Epidermal melanocyte (primary cell): ENCODE results near the gene SCTR.

Source experiments
- DNase-seq: peaks from one replicate; pipeline ENCODE4 v3.0.0; 2011; ENCODE audit warnings: low spot score; ENCODE audit not compliant: insufficient read length

The SCTR gene

DNA sequence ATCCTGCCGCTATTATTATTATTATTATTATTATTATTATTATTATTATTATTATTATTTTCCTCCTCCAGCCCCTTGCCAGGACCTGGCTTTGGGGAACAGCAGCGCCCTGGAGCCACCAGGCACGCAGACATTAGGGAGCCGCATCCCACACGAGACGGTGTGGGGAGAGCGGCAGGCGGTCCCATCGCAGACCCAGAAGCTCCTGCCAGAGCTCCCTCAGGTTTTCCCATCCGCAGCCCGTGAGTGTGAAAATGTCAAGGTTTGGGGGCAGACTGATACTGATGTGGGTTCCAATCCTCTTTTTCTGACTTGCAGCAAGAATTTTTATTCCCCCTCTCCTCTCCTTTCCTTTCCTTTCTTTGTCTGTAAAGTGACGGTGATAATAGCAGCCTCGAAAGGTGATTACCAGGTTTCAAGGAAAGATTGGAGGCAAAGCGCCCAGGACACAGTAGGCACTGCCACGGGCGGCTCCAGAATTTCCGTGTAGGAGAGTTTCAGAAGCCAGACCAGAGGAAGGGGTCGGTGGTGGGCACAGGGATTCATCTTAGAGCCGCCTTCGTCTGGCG is 816 bp downstream of the SCTR start:
- no peak for DNase-seq

GRCh38 chr2:119522671-119523070 is 1.6 kb downstream of the SCTR start:
- no peak for DNase-seq

DNA sequence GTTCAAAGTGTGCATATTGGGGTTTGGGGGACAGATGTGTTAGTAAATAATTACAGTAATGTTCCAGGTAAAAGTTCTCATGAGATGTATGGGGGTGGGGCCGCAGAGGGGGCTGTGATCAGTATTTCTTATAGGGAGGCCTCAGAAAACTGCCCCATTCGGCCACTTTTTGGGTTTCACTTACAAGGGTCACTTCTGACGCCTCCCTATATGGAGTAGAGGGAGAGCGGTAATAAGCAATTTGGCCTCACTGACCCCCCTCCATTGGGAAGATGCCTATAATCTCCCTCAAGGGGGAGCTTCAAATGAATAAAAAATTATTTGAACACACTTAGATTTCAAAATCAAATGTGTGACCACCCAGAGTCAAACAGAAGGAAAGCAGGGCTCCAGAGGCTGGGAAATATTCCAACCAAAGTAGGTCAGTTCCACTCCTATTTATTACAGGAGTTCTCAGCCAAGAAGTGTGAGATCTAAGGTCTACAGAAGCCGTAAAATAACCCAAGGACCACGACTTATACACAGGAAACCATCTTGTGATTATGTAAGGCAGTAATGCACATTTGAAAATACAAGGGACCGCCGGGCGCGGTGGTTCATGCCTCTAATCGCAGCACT is 2.7 kb downstream of the SCTR start:
- DNase-seq = no peak

DNA sequence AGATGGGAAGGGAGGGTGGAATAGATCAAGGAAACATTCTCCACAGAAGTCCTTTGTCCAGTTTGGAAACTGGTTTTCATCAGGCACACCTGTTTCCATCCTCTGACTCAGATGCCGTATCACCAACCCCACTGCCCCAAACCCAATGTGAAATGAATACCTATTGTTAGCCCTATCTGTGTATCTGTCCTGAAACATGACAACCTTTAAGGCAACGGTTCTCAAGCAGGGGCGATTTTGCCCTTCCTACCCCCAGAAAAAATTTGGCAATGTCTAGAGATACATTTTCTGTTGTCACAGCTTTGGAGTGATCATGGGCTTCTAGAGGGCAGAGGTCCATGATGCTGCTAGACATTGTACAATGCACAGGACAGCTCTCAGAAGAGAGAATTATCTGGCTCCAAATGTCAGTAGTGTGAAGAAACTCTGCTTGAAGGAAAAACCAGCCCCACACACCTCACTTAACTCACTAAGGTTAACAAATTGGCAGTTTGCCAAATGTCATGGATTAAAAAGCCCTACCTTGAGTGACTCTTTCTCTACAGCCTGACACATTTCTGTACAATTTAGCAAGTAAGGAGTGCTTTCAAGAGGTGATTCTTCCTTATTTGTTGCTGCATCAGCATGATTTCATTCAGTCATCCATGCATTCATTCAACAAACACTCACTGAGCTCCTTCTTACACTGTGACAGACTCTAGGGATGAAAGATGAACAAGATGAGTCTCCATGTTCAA is 3.4 kb downstream of the SCTR start:
- no peak for DNase-seq

DNA sequence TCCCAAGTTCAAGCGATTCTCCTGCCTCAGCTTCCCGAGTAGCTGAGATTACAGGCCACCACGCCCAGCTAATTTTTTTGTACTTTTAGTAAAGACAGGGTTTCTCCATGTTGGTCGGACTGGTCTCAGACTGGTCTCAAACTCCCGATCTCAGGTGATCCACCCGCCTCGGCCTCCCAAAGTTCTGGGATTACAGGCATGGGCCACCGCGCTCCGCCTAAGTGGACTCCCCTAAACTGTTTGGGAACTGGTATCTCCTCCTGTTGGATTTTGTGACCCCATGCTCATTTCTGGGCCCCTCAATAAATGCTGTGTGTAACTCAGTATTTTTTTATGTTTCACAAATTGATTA is 5.2 kb downstream of the SCTR start:
- no peak for DNase-seq

DNA sequence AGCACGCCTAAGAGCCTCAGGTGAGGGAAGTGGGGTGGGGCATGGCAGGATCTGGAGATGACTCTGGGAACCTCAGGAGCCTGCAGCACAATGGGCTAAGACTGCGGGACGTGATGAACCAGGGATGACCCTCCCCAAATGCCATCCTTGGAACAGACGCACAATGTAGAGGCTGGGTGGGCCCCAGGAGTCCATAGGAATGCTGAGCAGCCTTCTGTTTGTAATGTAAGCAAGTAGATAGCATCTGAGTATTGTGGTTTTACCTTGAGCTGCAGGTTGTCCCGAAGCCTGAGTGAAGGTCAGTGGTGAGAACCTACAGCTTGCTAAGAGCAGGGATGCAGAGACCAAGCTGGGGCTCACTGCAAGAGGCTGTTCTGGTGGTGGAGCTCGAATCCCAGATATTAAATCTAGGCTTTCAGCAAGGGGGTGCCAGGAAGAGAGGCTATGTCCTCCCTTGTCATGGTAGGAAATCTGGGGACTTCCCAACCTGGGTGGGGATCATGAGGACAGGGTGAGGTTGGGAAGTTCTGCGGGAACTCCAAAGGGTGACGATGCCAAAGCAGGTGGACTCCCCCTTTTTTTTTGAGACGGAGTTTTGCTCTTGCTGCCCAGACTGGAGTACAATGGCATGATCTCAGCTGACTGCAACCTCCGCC is 5.8 kb downstream of the SCTR start:
- no peak for DNase-seq

- peak; percentile 54 for DNase-seq
These were observed 6.8 kb downstream of the SCTR start for GRCh38 chr2:119517433-119517832.

DNA sequence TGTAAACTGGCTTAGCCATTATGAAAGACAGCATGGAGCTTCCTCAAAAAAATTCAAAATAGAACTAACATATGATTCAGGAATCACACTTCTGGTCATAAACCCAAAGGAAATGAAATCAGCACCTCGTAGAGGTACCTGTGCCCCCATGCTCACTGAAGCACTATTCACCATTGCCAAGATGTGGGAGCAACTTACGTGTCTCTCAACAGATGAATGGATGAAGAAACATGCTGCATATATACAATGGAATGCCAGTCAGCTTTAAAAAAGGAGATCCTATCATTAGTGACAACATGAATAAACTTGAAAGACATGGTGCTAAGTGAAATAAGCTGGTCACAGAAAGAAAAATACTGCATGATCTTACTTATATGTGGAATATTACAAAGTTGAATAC is 8.2 kb downstream of the SCTR start:
- DNase-seq = no peak

DNA sequence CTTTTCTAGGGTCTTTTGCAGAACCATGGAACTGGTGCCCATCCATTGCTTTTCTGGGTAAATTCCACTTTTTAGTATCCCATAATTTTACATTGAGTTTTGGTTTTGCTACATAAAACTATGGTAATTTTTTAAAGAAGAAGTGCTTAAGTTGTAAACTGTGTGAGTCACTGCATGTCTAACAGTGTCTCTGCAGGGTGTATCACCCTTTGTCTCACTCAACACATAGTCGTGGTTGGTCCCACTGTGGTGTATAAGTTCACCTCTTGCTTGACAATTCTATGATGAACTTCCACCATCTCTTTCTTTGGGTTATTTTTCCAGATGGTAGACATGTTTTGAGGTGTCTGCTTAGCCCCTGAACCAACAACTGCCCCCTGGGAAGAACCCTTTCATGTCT is 10.5 kb downstream of the SCTR start:
- no peak for DNase-seq

DNA sequence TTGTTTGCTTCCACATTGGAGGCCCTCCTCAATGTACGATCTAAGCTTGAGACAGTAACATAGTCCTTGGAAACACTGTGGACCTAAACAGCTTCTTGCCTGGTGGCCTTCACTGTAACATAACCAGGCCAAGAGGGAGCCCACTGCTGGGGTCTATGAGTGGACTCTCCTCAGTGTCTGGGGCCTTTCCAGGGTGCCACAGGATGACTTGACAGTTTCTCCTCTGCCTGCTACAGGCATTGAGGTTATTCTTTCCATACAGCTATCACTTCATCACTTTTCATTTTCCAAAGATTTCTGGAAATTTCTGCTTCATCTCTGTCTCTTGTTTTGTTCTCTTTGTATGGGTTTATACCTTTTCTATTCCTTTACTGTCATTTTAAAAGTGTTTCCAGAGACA is 11.3 kb downstream of the SCTR start:
- DNase-seq = no peak

- no peak for DNase-seq
These were observed 12.3 kb downstream of the SCTR start for GRCh38 chr2:119511989-119512388.

DNA sequence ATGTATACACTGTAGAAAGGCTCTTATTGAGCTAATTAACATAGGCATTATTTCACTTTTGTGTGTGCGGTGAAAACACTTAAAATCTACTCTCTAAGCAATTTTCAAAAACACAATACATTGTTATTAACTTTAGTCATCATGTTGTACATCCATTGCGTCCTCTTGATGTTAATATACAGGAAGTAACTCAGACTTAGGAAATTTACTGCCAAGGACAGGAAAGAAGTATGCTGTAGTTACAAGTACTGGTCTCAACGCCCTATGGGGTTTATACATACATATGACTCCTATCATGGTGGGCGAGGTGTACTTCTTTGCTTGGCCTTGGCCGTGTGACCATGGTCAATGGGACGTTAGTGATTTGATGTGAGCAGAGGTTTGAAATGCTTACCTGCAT is 15.5 kb downstream of the SCTR start:
- DNase-seq = no peak

- DNase-seq = no peak
These were observed 27.6 kb downstream of the SCTR start for GRCh38 chr2:119496682-119497081.

GRCh38 chr2:119495948-119496347 is 28.3 kb downstream of the SCTR start:
- no peak for DNase-seq

GRCh38 chr2:119494163-119494790 is 30.0 kb downstream of the SCTR start:
- no peak for DNase-seq

- DNase-seq = peak; percentile 44
These were observed 32.3 kb downstream of the SCTR start for GRCh38 chr2:119491776-119492525.

- no peak for DNase-seq
These were observed 33.6 kb downstream of the SCTR start for GRCh38 chr2:119490653-119491195.

DNA sequence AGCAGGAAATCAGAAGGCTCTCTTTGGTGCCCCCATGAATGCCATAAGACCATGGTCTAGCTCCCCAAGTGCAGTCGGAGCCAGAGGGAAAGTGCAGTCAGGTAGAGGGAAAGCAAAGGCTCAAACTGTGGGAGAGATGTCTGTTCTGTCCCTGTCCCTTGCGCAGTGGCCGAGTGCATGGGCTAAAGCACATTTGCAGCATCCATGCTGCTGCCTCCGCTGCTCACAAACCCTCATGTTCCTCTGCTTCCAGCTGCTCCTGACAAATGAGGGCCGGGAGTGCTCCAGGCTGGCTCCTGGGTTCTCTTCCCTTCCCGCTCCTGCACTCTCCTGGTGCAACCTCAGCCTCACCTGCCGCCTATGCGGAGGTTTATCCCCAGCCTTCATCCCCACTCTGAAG is 34.2 kb downstream of the SCTR start:
- no peak for DNase-seq

- DNase-seq = no peak
These were observed 34.9 kb downstream of the SCTR start for GRCh38 chr2:119489232-119489952.
